ENCODE measurements around the gene REG1A.

The REG1A gene

DNA sequence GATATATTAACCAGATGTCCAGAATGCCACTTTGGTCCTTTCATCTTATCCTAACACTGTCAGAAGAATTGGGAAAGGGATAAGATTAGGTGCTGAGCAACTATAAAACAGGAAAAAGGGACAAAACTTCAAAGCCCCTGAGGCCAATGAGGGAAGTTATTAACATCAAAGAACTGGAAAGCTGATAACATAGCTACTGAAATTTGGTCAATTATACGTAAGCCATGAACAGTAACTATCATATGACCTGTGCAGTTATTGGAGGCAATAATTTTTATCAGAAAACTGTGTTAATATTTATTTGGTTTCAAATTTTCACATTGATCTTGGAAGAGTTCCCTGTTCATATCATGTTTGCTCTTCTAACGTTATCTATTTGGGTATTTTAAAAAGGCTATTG, 41.8 kb downstream of the REG1A start:
- no peak overlapping the region for H3K27ac ChIP-seq
- ChIA-PET POLR2A (ENCODE audit: low non-redundant PET) (no interaction called here), CTCF (interaction anchor here (0.7 kb wide), 1 partner anchor 25 kb away, joined by 3 read pairs; no protein-coding TSS in a partner anchor)
- no peak for DNase-seq (ENCODE audit: low spot score)
- TF ChIP-seq, protein P1, sequence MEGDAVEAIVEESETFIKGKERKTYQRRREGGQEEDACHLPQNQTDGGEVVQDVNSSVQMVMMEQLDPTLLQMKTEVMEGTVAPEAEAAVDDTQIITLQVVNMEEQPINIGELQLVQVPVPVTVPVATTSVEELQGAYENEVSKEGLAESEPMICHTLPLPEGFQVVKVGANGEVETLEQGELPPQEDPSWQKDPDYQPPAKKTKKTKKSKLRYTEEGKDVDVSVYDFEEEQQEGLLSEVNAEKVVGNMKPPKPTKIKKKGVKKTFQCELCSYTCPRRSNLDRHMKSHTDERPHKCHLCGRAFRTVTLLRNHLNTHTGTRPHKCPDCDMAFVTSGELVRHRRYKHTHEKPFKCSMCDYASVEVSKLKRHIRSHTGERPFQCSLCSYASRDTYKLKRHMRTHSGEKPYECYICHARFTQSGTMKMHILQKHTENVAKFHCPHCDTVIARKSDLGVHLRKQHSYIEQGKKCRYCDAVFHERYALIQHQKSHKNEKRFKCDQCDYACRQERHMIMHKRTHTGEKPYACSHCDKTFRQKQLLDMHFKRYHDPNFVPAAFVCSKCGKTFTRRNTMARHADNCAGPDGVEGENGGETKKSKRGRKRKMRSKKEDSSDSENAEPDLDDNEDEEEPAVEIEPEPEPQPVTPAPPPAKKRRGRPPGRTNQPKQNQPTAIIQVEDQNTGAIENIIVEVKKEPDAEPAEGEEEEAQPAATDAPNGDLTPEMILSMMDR (conservative IDR thresholded peaks at IDR 0.05; ENCODE audit: low read depth), result no peak

DNA sequence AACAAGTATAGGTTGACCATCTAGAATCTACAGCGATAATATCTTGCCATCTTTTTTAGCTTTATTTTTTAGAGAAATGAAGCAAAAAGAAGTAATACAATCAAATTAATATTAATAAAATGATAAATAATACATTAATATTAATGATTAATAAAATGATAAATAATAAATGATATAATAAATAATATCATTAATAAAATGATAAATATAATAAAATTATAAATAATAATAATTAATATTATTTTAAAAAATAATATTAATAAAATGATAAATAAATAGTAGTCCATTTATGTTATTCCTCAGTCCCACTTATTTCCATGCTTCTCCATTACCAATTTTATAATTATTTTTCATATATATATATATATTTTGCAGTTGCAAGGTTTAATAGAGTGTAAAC, 42.5 kb downstream of the REG1A start:
- ChIA-PET CTCF (no interaction called here), POLR2A (ENCODE audit: low non-redundant PET) (no interaction called here)
- no peak for DNase-seq (ENCODE audit: low spot score)
- H3K27ac ChIP-seq, result no peak overlapping the region
- TF ChIP-seq, protein P1 (conservative IDR thresholded peaks at IDR 0.05; ENCODE audit: low read depth), result no peak

DNA sequence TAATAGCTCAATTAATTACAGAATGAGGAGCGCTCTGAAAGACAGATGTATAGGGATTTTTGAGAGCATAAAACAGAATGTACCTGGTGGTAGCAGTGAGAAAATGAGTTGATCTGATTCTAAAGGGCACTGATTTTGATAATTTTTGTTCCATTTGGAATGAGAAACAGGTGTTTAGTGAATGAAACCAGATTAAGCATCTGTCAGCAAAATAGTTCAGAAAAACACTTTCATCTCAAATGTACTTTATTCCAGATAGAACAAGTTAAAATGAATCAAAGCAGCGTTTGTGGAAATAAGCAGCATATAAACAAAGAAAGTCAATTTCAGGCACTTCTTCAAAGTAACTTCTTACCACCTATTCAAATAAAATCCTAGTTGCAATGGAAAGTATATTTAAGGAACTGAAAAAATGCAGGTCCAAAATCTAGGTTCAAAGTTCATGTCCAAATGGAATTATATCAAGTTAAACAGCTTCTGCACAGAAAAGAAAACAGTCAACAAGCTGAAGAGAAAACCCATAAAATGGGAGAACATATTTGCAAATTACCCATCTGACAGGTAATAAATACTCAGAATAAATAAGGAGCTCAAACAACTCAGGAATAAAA, 51.2 kb downstream of the REG1A start:
- no peak for DNase-seq (ENCODE audit: low spot score)
- TF ChIP-seq, protein P1 (conservative IDR thresholded peaks at IDR 0.05; ENCODE audit: low read depth), result no peak
- CTCF ChIA-PET, result interaction anchor here (0.6 kb wide), 1 partner anchor 98 kb away, joined by 3 read pairs; no protein-coding TSS in a partner anchor
- POLR2A ChIA-PET (ENCODE audit: low non-redundant PET), result no interaction called here
- H3K27ac ChIP-seq, result no peak overlapping the region
